Endometrium (tissue), 2 donors: ENCODE measurements around the gene KIF5B.
"Not testable (repeated sequence)": the region's sequence is repeated elsewhere in the genome, so short reads cannot be mapped to it uniquely, and the experiment has no call there.

Source experiments
- FAIRE-seq: peaks from 2 replicates; lab custom pipeline; 2012; peaks lifted over from hg19 to GRCh38; lab: Jason Lieb, UNC
- donor health status: control.
- donor health status: control.

Gene KIF5B

GRCh38 chr10:32056136-32057035, at the start of gene KIF5B:
TSS of gene KIF5B (minus strand) at chr10:32056425. CDS start at chr10:32055973, 452 bp downstream.
- no peak for FAIRE-seq

- no peak for FAIRE-seq
Measured at GRCh38 chr10:32105782-32106382, 49.7 kb upstream of the KIF5B start.

GRCh38 chr10:32104622-32105509, 48.6 kb upstream of the KIF5B start:
- no peak for FAIRE-seq

- FAIRE-seq = no peak
Measured at GRCh38 chr10:32104181-32104580, 48.0 kb upstream of the KIF5B start.

GRCh38 chr10:32103721-32104120, 47.5 kb upstream of the KIF5B start:
- no peak for FAIRE-seq

- not testable (repeated sequence) for FAIRE-seq
Measured at GRCh38 chr10:32098566-32099259, 42.5 kb upstream of the KIF5B start.

GRCh38 chr10:32095116-32095733, 39.0 kb upstream of the KIF5B start:
- FAIRE-seq = no peak

GRCh38 chr10:32093650-32094049, 37.4 kb upstream of the KIF5B start:
- FAIRE-seq = no peak

GRCh38 chr10:32091046-32091445, 34.8 kb upstream of the KIF5B start:
- no peak for FAIRE-seq

GRCh38 chr10:32084185-32084851, 28.1 kb upstream of the KIF5B start:
- FAIRE-seq = no peak

- FAIRE-seq = no peak
Measured at GRCh38 chr10:32077896-32078485, 21.8 kb upstream of the KIF5B start.

GRCh38 chr10:32073659-32074058, 17.4 kb upstream of the KIF5B start:
- no peak for FAIRE-seq

- FAIRE-seq = no peak
Measured at GRCh38 chr10:32073128-32073527, 16.9 kb upstream of the KIF5B start.

- FAIRE-seq = no peak
Measured at GRCh38 chr10:32072025-32072800, 16.0 kb upstream of the KIF5B start.

- FAIRE-seq = no peak
Measured at GRCh38 chr10:32070645-32071044, 14.4 kb upstream of the KIF5B start.

GRCh38 chr10:32068569-32068968, 12.3 kb upstream of the KIF5B start:
- no peak for FAIRE-seq

GRCh38 chr10:32067931-32068330, 11.7 kb upstream of the KIF5B start:
- not testable (repeated sequence) for FAIRE-seq

- no peak for FAIRE-seq
Measured at GRCh38 chr10:32065856-32066255, 9.6 kb upstream of the KIF5B start.

- no peak for FAIRE-seq
Measured at GRCh38 chr10:32061440-32061839, 5.2 kb upstream of the KIF5B start.

GRCh38 chr10:32060347-32060746, 4.1 kb upstream of the KIF5B start:
- no peak for FAIRE-seq
